ENCODE measurements around the gene INPP5D. TPM values are rescaled to one million over a fixed set of nuclear protein-coding genes. Genes with fewer than 3 reads are reported as not detected.

INPP5D gene
- total RNA-seq, 1 donor from 2014 or later: 275 TPM

GRCh38 chr2:233218836-233219235 is 158.7 kb downstream of the INPP5D start:
- ATAC-seq (ENCODE audit: low read depth): no peak
- Mint-ChIP-seq H3K27ac (no peak overlapping the region), H3K4me1 (peaks cover 12% of the 10 kb centered on the region), H3K9me3 (no peaks in the 10 kb centered on the region), H3K4me3 (no peak overlapping the region), H3K27me3 (no peaks in the 10 kb centered on the region), H3K36me3 (ENCODE audit: low read depth) (no peaks in the 10 kb centered on the region)
- ChIA-PET CTCF (no interaction called here), POLR2A (no interaction called here)
- TF ChIP-seq CTCF (IDR thresholded peaks at IDR 0.05): no peak
- intact Hi-C loops (cut with micrococcal nuclease): no loop called here
- no peak for DNase-seq

GRCh38 chr2:233219848-233220247 is 159.7 kb downstream of the INPP5D start:
- Mint-ChIP-seq H3K4me3 (no peak overlapping the region), H3K4me1 (peaks cover 18% of the 10 kb centered on the region), H3K36me3 (ENCODE audit: low read depth) (no peaks in the 10 kb centered on the region), H3K27ac (no peak overlapping the region), H3K27me3 (no peaks in the 10 kb centered on the region), H3K9me3 (no peaks in the 10 kb centered on the region)
- ChIA-PET CTCF (no interaction called here), POLR2A (interaction anchor here (0.6 to 0.7 kb wide), 2 partner anchors 324 to 387 kb away, joined by 4 read pairs; no protein-coding TSS in a partner anchor)
- intact Hi-C loops (cut with micrococcal nuclease): no loop called here
- no peak for DNase-seq
- no peak for ATAC-seq (ENCODE audit: low read depth)
- no peak for TF ChIP-seq CTCF (IDR thresholded peaks at IDR 0.05)

- no peaks in the 10 kb centered on the region for H3K9me3 Mint-ChIP-seq
- intact Hi-C loops (cut with micrococcal nuclease): no loop called here
- POLR2A ChIA-PET: no interaction called here
- TF ChIP-seq CTCF (IDR thresholded peaks at IDR 0.05): no peak
- DNase-seq (no peak), ATAC-seq (ENCODE audit: low read depth) (no peak)
- no peaks in the 10 kb centered on the region for H3K27me3 Mint-ChIP-seq
- no peak overlapping the region for H3K27ac Mint-ChIP-seq
- CTCF ChIA-PET: no interaction called here
- peaks cover 18% of the 10 kb centered on the region for H3K4me1 Mint-ChIP-seq
- no peak overlapping the region for H3K4me3 Mint-ChIP-seq
- H3K36me3 Mint-ChIP-seq (ENCODE audit: low read depth): no peaks in the 10 kb centered on the region
Measured at GRCh38 chr2:233221378-233222063, 161.4 kb downstream of the INPP5D start.

GRCh38 chr2:233223059-233223894 is 163.1 kb downstream of the INPP5D start:
- ATAC-seq (ENCODE audit: low read depth): peak; percentile 88
- ChIA-PET CTCF (interaction anchor here (1.1 kb wide), 1 partner anchor 28 kb away, joined by 5 read pairs; the partner anchor contains the start of gene ATG16L1), POLR2A (interaction anchor here (0.6 to 1.8 kb wide), 5 partner anchors 20 to 212 kb away, joined by 3 to 7 read pairs (median 4); no protein-coding TSS in a partner anchor)
- no peak for TF ChIP-seq CTCF (IDR thresholded peaks at IDR 0.05)
- H3K4me3 Mint-ChIP-seq: peak overlapping the region; percentile 52
- H3K27ac Mint-ChIP-seq: peak overlapping the region; percentile 76
- intact Hi-C loops (cut with micrococcal nuclease): no loop called here
- H3K9me3 Mint-ChIP-seq: no peaks in the 10 kb centered on the region
- no peak for DNase-seq
- H3K4me1 Mint-ChIP-seq: peaks cover 18% of the 10 kb centered on the region
- H3K27me3 Mint-ChIP-seq: no peaks in the 10 kb centered on the region
- no peaks in the 10 kb centered on the region for H3K36me3 Mint-ChIP-seq (ENCODE audit: low read depth)
